ENCODE data around the gene LRATD1.
"Not testable (repeated sequence)": the region's sequence is repeated elsewhere in the genome, so short reads cannot be mapped to it uniquely, and the experiment has no call there.

The LRATD1 gene, protein sequence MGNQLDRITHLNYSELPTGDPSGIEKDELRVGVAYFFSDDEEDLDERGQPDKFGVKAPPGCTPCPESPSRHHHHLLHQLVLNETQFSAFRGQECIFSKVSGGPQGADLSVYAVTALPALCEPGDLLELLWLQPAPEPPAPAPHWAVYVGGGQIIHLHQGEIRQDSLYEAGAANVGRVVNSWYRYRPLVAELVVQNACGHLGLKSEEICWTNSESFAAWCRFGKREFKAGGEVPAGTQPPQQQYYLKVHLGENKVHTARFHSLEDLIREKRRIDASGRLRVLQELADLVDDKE

DNA sequence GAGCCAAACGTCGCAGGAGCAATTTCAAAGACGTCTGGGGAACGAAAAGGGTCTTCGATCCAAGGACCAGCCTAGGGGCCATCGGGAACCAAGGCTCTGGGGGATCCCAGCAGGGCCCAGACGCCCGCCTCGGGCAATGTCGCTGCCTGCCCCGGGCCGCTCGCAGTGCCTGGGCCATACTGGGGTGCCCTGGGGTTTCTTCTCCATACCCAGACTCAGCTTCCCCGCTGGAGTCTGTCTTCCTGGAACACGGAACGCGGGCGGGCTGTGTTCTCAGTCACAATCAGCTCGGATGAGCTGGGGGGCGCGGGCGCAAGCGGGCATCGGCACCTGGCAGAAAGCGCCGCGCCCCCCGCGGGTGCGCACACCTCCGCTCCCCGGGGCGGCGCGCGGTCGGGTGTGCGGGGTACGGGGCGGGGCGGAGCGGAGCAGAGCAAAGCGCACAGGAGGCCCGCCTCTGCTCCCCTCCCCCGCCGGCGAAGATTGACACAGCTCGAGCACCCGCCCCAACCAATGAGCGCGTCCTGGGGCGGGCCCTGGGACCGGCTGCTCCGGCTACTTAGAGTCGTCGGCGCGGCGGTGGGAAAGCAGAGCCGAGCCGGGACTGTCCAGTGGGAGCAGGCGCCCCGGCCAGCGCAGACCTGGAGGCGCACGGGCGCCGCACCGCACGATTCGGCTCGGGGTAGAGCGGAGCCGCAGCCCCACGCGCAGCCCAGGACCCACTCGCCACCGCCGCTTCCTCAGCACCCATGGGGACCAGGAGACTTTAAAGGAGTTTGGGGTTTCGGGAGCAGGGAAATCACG is at the start of gene LRATD1:
Gene LRATD1, plus strand, starts transcription at position 585 of the 804 bp plus-strand sequence. CDS start 1,263 bp downstream, outside the sequence.
- DNase-seq: peak; percentile 90

DNA sequence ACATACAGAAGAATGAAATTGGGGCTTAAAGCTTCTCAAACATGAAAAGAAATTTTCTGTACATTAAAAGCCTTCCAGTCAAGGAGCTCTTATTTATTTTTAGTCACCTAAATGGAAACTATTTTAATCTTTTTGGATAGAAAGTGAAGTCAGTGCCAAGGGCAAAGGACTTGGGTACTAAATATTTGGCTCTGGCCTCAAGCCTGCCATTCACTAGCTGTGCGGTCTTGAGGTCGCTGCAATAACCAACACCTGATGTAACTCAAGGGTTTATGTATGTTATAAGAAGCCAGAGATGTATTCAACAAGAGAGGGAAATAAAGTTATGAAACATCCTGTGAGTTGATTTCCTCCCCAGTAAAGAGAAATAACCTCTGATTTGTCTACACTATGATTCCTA is 49.5 kb upstream of the LRATD1 start:
- no peak for DNase-seq

DNA sequence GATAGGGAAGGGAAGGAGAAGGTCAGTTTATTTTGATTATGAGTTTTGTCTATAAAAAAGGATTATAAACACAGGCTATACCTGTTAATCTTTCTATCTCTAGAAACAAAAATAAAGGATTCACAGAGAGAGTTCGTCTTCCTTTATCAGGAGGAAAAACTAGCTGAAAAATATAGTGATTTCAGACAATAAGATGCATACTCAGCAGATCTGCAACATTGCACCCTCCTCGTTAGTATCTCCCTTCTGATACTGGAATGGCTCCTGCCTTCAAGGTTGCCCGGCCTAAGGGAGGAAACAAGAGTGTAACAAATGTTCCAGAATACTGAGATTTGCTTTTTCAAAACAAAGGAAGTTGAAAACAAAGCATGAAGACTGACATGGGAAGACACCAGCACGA is 48.7 kb upstream of the LRATD1 start:
- no peak for DNase-seq

DNA sequence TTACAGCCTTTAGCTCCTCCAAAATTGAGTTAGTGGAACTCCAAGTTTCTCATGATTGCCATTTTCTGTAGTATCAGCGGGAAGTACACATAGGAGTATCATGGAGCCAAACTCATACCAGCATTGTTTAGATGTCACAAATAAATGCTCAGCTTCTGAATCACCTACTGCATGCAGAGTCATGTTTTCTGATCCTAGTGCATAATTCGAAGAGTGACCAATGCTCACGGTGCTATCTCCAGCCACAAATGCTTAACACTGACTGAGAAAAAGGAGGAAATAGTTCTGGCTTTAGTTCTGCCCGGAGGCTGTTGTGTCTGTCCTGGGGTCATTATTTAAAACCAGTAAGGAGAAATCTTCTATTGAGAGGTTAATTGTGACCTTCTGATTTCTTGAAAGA is 45.4 kb upstream of the LRATD1 start:
- no peak for DNase-seq

- DNase-seq: no peak
These were observed 31.3 kb upstream of the LRATD1 start for GRCh38 chr2:14601156-14601770.

DNA sequence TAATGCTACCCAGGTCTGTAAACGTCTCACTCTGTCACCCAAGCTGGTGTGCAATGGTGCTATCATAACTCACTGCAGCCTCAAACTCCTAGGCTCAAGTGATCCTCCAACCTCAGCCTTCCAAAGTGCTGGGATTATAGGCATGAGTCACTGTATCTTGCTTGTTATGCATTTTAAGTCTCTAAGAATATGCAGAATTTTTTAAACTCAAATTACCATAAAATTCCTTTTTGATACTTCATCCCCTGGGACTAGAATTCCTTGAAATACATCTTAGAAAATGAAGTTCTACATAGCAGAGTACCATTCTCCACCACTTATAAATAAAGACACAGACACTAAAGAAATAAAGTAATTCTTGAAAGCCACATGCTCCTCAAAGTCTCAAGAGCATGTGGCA is 30.2 kb upstream of the LRATD1 start:
- DNase-seq: no peak

DNA sequence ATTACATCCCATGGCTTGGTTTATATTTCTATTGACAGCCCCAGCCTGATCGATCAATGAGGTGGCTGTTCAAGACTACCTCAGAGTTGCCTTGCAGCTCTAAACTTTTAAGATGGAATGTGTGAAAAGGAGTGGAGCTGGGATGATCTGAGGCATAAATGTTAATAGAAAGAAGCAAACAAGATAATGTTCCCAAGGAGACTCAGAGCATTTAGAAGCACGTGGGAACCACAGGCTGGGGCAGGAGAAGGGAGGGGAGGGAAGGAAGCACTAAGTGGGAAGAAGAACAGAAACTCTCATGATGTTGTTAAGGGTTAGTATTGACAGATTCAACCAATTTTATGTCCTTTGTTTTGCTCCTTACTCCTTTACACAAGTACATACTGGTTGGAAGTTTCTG is 28.8 kb upstream of the LRATD1 start:
- DNase-seq: no peak

- no peak for DNase-seq
These were observed 24.3 kb upstream of the LRATD1 start for GRCh38 chr2:14608245-14608644.

- no peak for DNase-seq
These were observed 18.5 kb upstream of the LRATD1 start for GRCh38 chr2:14614017-14614416.

- DNase-seq: no peak
These were observed 17.4 kb upstream of the LRATD1 start for GRCh38 chr2:14615121-14615520.

DNA sequence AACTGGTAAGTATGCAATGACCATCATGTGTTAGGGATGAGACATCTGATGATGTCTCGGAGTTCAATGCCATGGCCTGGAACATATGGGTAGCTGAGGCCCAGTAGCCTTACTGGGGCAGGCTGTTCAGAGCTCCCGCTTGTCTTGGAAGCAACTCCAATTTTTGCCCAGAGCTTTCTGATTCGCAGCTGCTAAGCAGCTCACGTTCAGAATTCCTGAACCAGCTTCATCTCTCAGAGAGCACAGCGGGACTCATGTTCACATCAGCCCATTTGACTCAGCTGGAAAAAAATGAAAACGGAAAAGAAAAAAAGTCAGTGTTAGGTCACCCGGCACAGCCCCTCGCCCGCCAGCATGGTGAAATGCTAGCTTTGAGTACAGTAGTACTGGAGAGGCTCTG is 16.8 kb upstream of the LRATD1 start:
- DNase-seq: no peak

- DNase-seq: no peak
These were observed 16.2 kb upstream of the LRATD1 start for GRCh38 chr2:14616342-14616741.

DNA sequence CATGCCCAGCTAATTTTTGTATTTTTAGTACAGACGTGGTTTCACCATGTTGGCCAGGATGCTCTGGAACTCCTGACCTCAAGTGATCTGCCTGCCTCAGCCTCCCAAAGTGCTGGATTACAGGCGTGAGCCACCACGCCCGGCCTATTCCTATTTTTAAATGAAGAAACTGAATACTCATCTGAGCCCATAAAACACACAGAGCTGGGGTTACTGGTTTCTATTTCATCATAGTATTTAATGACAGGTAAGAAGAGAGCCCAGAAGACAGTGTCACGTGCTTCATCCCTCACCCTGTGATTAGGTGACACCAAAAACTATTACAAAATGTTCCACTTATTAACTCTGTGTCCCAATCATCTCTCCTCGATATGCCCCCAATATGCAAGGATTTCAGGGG is 15.6 kb upstream of the LRATD1 start:
- DNase-seq: no peak

GRCh38 chr2:14619441-14619840 is 13.1 kb upstream of the LRATD1 start:
- no peak for DNase-seq

DNA sequence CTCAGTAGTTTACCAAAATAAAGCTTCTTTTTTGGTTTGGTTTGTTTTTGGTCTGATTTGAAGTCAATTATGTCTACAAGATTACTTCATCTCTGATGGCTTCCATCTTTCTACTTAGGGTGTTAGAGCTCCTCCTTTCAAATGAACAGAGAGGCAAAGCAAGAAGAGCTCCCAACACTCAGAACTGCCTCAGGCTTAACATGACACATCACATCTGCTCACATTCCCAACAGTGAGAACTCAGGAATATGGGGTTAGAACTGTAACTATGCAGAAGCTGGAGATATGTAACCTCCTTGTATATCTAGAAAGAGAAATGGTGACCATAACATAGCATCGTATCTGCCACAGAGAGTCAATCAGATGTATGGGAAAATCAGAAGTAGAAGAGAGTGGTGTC is 11.4 kb upstream of the LRATD1 start:
- no peak for DNase-seq

- no peak for DNase-seq
These were observed 10.5 kb upstream of the LRATD1 start for GRCh38 chr2:14621906-14622549.

- DNase-seq: not testable (repeated sequence)
These were observed 10.0 kb upstream of the LRATD1 start for GRCh38 chr2:14622550-14622939.

DNA sequence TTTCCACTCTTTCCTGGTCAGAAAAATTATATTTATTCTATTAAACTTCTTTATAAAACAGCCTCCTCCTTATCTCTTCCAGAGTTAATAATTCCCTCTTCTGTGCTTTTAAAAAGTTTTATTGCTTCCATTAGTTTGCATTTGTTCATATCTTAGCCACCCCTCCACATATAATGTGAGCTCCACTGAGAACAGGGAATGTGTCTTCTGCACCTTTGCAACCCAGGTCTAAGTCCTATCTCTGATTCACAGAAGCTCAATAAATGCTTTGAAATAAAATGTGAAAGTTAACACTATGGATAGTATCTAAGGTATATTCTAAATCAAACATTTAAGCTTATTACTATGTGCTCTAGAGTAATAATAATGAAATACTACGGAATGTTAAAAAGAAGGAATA is 9.3 kb upstream of the LRATD1 start:
- no peak for DNase-seq

GRCh38 chr2:14626873-14627272 is 5.6 kb upstream of the LRATD1 start:
- DNase-seq: no peak

GRCh38 chr2:14628901-14629300 is 3.6 kb upstream of the LRATD1 start:
- no peak for DNase-seq

DNA sequence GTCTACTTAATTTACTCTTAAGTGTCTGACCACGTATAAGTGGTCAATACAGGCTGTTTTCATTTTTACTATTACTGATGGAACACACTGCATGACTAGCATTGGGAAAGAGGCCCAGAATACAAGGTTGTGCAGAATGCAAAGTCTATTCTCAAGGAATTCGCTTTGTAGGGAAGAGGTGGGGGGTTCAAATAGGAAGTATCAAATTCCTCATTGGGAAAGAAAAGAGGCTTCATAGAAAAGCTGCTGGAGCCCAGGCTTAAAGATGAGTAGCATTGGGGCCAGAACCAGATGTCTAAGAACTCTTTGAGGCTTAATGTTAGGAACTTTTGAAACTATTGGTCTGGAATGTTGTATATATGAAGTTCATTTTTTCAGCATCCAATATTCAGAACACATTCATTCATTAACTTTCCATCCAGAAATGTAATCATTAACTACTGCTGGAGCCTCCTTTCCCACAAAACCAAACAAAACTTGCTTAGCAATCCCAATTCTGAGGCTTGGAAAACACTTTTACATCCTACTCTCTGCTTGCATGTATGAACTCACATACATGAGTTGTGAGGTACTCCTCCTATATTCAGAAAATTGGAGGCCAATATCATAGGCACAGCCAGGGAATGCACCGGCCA is 994 bp upstream of the LRATD1 start:
- DNase-seq: no peak

DNA sequence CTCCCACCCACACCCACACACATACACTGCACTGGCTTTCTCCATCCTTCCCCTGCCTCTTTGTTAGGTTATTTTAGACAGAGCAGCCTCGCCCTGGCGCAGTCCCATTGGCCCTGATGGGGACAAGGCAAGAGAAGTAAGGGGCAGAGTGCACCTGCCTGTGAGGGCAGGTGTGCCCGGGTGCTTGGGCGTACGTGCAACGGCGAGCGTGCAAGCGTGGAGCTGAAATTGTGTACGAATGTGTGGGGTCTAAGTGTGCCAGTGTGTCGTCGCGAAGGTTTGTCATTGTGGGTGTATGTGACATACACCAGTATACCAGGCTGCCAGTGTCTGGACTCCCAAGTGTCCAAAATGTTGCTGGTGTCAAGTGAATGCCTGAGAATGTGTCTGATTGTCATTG is 544 bp downstream of the LRATD1 start:
- DNase-seq: no peak
